HG03060 (cell line): ENCODE results near the gene ZNF652.

Experiments used
- ATAC-seq: cut with Tn5 transposase; IDR thresholded peaks from one replicate; pipeline ENCODE4 v1.9.1; 2021; ENCODE audit warnings: low read depth, moderate number of reproducible peaks; ENCODE audit not compliant: unreplicated experiment

The ZNF652 gene

GRCh38 chr17:49360796-49361128 lies 1.3 kb downstream of the ZNF652 start:
- ATAC-seq: no peak

GRCh38 chr17:49359990-49360795 lies 1.9 kb downstream of the ZNF652 start:
- no peak for ATAC-seq

- no peak for ATAC-seq
These were observed 3.3 kb downstream of the ZNF652 start for GRCh38 chr17:49358641-49359247.

- ATAC-seq: no peak
These were observed 4.5 kb downstream of the ZNF652 start for GRCh38 chr17:49357516-49357915.

GRCh38 chr17:49356320-49356719 lies 5.7 kb downstream of the ZNF652 start:
- ATAC-seq: no peak

- no peak for ATAC-seq
These were observed 8.4 kb downstream of the ZNF652 start for GRCh38 chr17:49353607-49354006.

GRCh38 chr17:49352587-49353154 lies 9.4 kb downstream of the ZNF652 start:
- ATAC-seq: no peak

- no peak for ATAC-seq
These were observed 10.4 kb downstream of the ZNF652 start for GRCh38 chr17:49351572-49352140.

GRCh38 chr17:49349541-49349940 lies 12.5 kb downstream of the ZNF652 start:
- no peak for ATAC-seq

GRCh38 chr17:49344914-49345313 lies 17.1 kb downstream of the ZNF652 start:
- no peak for ATAC-seq

- no peak for ATAC-seq
These were observed 18.8 kb downstream of the ZNF652 start for GRCh38 chr17:49343273-49343672.

GRCh38 chr17:49342575-49342936 lies 19.5 kb downstream of the ZNF652 start:
- no peak for ATAC-seq

- ATAC-seq: no peak
These were observed 20.7 kb downstream of the ZNF652 start for GRCh38 chr17:49341356-49341755.

GRCh38 chr17:49339354-49339753 lies 22.7 kb downstream of the ZNF652 start:
- no peak for ATAC-seq

GRCh38 chr17:49338883-49339282 lies 23.2 kb downstream of the ZNF652 start:
- no peak for ATAC-seq

- ATAC-seq: no peak
These were observed 24.2 kb downstream of the ZNF652 start for GRCh38 chr17:49337884-49338283.

- no peak for ATAC-seq
These were observed 27.1 kb downstream of the ZNF652 start for GRCh38 chr17:49334744-49335512.

- ATAC-seq: no peak
These were observed 28.2 kb downstream of the ZNF652 start for GRCh38 chr17:49333804-49334203.

- ATAC-seq: no peak
These were observed 33.9 kb downstream of the ZNF652 start for GRCh38 chr17:49327835-49328784.

- no peak for ATAC-seq
These were observed 36.1 kb downstream of the ZNF652 start for GRCh38 chr17:49325980-49326379.
